H1 (cell line): ENCODE data around the gene ATG2B. TPM values are rescaled to one million over a fixed set of nuclear protein-coding genes. Genes with fewer than 3 reads are reported as not detected.

Source experiments
- CTCF ChIA-PET: fragments of 300-600 bp; sonication (Branson Sonifier 250); formaldehyde crosslinking; loops from one replicate; lab custom pipeline; 2021; ENCODE audit not compliant: partially characterized antibody; lab: Charles Lee
- POLR2A ChIA-PET: fragments of 300-600 bp; sonication (Branson Sonifier 250); formaldehyde crosslinking; loops from one replicate; lab custom pipeline; 2021; ENCODE audit warnings: inconsistent platforms; ENCODE audit not compliant: partially characterized antibody; lab: Charles Lee
- DNase-seq, 2 experiments: peaks; one replicate each; pipeline versions ENCODE4 v3.0.0 to v3.0.0-alpha.2; 2010 to 2022; ENCODE audit warnings: low spot score in 2 of 2, low read depth in 1 of 2, mixed read lengths in 1 of 2
- FAIRE-seq: peaks from 2 replicates; lab custom pipeline; 2011; peaks lifted over from hg19 to GRCh38; lab: Jason Lieb, UNC
- H2AFZ ChIP-seq: 2 replicates; pipeline ENCODE4 v1.8.1; 2012; ENCODE audit warnings: low read length, inconsistent platforms
- H2AK5ac ChIP-seq: 2 replicates; pipeline ENCODE4 v1.6.1; 2013; ENCODE audit warnings: low read depth, low read length
- H2BK120ac ChIP-seq: replicated peaks from 2 replicates; pipeline ENCODE3; 2013; ENCODE audit warnings: low read depth, low read length, inconsistent platforms
- H2BK12ac ChIP-seq: 2 replicates; pipeline ENCODE4 v1.6.1; 2013; ENCODE audit warnings: low read depth, low read length
- H2BK15ac ChIP-seq: 2 replicates; pipeline ENCODE4 v1.6.1; 2013; ENCODE audit warnings: low read length
- H2BK20ac ChIP-seq: 2 replicates; pipeline ENCODE4 v1.6.1; 2013; ENCODE audit warnings: low read length
- H2BK5ac ChIP-seq: 2 replicates; pipeline ENCODE4 v1.6.1; 2013; ENCODE audit warnings: low read depth, low read length
- H3K14ac ChIP-seq: 2 replicates; pipeline ENCODE4 v1.6.1; 2013; ENCODE audit warnings: inconsistent platforms; ENCODE audit not compliant: insufficient read length
- H3K18ac ChIP-seq: 2 replicates; pipeline ENCODE4 v1.6.1; 2013; ENCODE audit warnings: low read length; ENCODE audit errors: extremely low read depth
- H3K23ac ChIP-seq: 2 replicates; pipeline ENCODE4 v1.6.1; 2013; ENCODE audit warnings: inconsistent platforms; ENCODE audit not compliant: insufficient read length
- H3K23me2 ChIP-seq: 2 replicates; pipeline ENCODE4 v1.6.1; 2013; ENCODE audit warnings: low read depth, low read length
- H3K27ac ChIP-seq: 2 replicates; pipeline ENCODE4 v1.6.1; 2011; ENCODE audit warnings: low read depth, low read length, inconsistent platforms
- H3K27me3 ChIP-seq, 4 experiments: replicated peaks in 1 of 4; 1 replicate in 1 of 4; 2 replicates in 3 of 4; pipeline versions ENCODE4 v1.6.1 to v1.8.1; 2011 to 2013; ENCODE audit warnings: low read length in 3 of 4, mild to moderate bottlenecking in 3 of 4, inconsistent platforms in 2 of 4, mixed read lengths in 2 of 4, moderate library complexity in 1 of 4; ENCODE audit not compliant: control insufficient read depth in 3 of 4, insufficient read depth in 3 of 4; ENCODE audit errors: extremely low read depth in 1 of 4
- H3K36me3 ChIP-seq, 4 experiments: 2 replicates each; pipeline versions ENCODE4 v1.6.1 to v1.8.1; 2011 to 2013; ENCODE audit warnings: mild to moderate bottlenecking in 4 of 4, low read length in 3 of 4, moderate library complexity in 2 of 4, control low read depth in 1 of 4, inconsistent platforms in 1 of 4; ENCODE audit not compliant: insufficient read depth in 4 of 4, control insufficient read depth in 2 of 4
- H3K4ac ChIP-seq: replicated peaks from 2 replicates; pipeline ENCODE3; 2013; ENCODE audit warnings: low read length, low read depth, mixed read lengths, inconsistent platforms; ENCODE audit not compliant: insufficient read length
- H3K4me1 ChIP-seq, 4 experiments: replicated peaks in 1 of 4; 1 replicate in 1 of 4; 2 replicates in 3 of 4; pipeline versions ENCODE4 v1.6.1 to v1.8.1; 2011 to 2013; ENCODE audit warnings: low read length in 3 of 4, inconsistent platforms in 2 of 4, mixed read lengths in 1 of 4; ENCODE audit not compliant: insufficient read depth in 4 of 4, control insufficient read depth in 3 of 4
- H3K4me2 ChIP-seq, 2 experiments: 2 replicates each; pipeline versions ENCODE4 v1.6.1 to v1.8.1; 2011 to 2013; ENCODE audit warnings: low read depth in 2 of 2, low read length in 2 of 2, control low read depth in 1 of 2, inconsistent platforms in 1 of 2, mild to moderate bottlenecking in 1 of 2; ENCODE audit not compliant: insufficient read depth in 1 of 2
- H3K4me3 ChIP-seq, 4 experiments: fragments of 200-600, 300-600 bp in 1 of 4; sonication (generic), shearing (Covaris generic), sonication (Bioruptor Twin) in 1 of 4; 2 replicates each; pipeline versions ENCODE4 v1.5.1 to v1.8.1; 2011 to 2016; ENCODE audit warnings: low read length in 4 of 4, low read depth in 3 of 4, control low read depth in 2 of 4, inconsistent platforms in 2 of 4, mild to moderate bottlenecking in 2 of 4, mixed read lengths in 1 of 4, moderate library complexity in 1 of 4; ENCODE audit not compliant: insufficient read depth in 2 of 4; ENCODE audit errors: extremely low read depth in 1 of 4
- H3K56ac ChIP-seq: replicated peaks from 2 replicates; pipeline ENCODE3; 2013; ENCODE audit warnings: low read depth, mild to moderate bottlenecking, mixed read lengths, low read length, inconsistent platforms; ENCODE audit not compliant: insufficient read length
- H3K79me1 ChIP-seq: 2 replicates; pipeline ENCODE4 v1.6.1; 2013; ENCODE audit warnings: low read depth, low read length, control low read depth
- H3K79me2 ChIP-seq, 2 experiments: 2 replicates each; pipeline versions ENCODE4 v1.6.1 to v1.8.1; 2012 to 2013; ENCODE audit warnings: low read length in 2 of 2, mild to moderate bottlenecking in 2 of 2, inconsistent platforms in 1 of 2; ENCODE audit not compliant: insufficient read depth in 2 of 2, control insufficient read depth in 1 of 2
- H3K9ac ChIP-seq, 4 experiments: replicated peaks in 1 of 4; 1 replicate in 1 of 4; 2 replicates in 3 of 4; pipeline versions ENCODE4 v1.6.1 to v1.8.1; 2011 to 2013; ENCODE audit warnings: low read depth in 3 of 4, low read length in 3 of 4, control low read depth in 2 of 4, mild to moderate bottlenecking in 2 of 4, moderate library complexity in 2 of 4, inconsistent platforms in 1 of 4; ENCODE audit errors: extremely low read depth in 1 of 4
- H3K9me3 ChIP-seq, 2 experiments: 2 replicates each; pipeline versions ENCODE4 v1.6.1 to v1.8.1; 2012 to 2013; ENCODE audit warnings: mild to moderate bottlenecking in 2 of 2, moderate library complexity in 2 of 2, control low read depth in 1 of 2, inconsistent platforms in 1 of 2, low read depth in 1 of 2, low read length in 1 of 2, mixed read lengths in 1 of 2; ENCODE audit not compliant: insufficient read depth in 2 of 2
- H4K20me1 ChIP-seq, 2 experiments: replicated peaks in 1 of 2; 2 replicates each; pipeline versions ENCODE3 to v1.8.1; 2011 to 2013; ENCODE audit warnings: inconsistent platforms in 2 of 2, low read length in 2 of 2, mild to moderate bottlenecking in 1 of 2; ENCODE audit not compliant: insufficient read depth in 2 of 2, control insufficient read depth in 1 of 2
- H4K5ac ChIP-seq: 2 replicates; pipeline ENCODE4 v1.6.1; 2013; ENCODE audit warnings: low read length, low read depth, mixed read lengths, inconsistent platforms; ENCODE audit not compliant: insufficient read length
- H4K8ac ChIP-seq: 2 replicates; pipeline ENCODE4 v1.8.0; 2013; ENCODE audit warnings: mild to moderate bottlenecking, moderate library complexity, low read length, inconsistent platforms; ENCODE audit not compliant: insufficient read depth; ENCODE audit errors: extremely low read depth
- H4K91ac ChIP-seq: replicated peaks from 2 replicates; pipeline ENCODE3; 2013; ENCODE audit warnings: low read length, mixed read lengths, inconsistent platforms; ENCODE audit not compliant: insufficient read length
- RAD21 ChIP-seq, 2 experiments: IDR thresholded peaks in 1 of 2; conservative IDR thresholded peaks in 1 of 2; 2 replicates each; pipeline ENCODE4 v1.6.1; 2011; ENCODE audit warnings: low read depth in 2 of 2, low read length in 2 of 2, improper control_type of control experiment in 1 of 2, inconsistent platforms in 1 of 2, mild to moderate bottlenecking in 1 of 2, moderate library complexity in 1 of 2
- TBP ChIP-seq: IDR thresholded peaks from 2 replicates; pipeline ENCODE4 v1.6.1; 2011; ENCODE audit warnings: low read depth, low read length, improper control_type of control experiment
- WGBS, 2 experiments: shearing (Covaris generic) in 1 of 2; methylation state at CpG; one replicate each; pipeline versions ENCODE4 v1.1.6 to v1.1.7; 2013 to 2015; ENCODE audit warnings: low lambda C conversion rate in 2 of 2, mixed read lengths in 2 of 2, inconsistent platforms in 1 of 2, low coverage in 1 of 2, missing lambda C conversion rate in 1 of 2; ENCODE audit not compliant: insufficient replicate concordance in 2 of 2, insufficient coverage in 1 of 2, insufficient read length in 1 of 2; ENCODE audit errors: extremely low coverage in 1 of 2, missing lambda C conversion rate in 1 of 2; 5-methylcytosine and 5-hydroxymethylcytosine counted together
- polyA plus RNA-seq, 7 experiments: library from polyadenylated mRNA; depleted of rRNA in 3 of 7; stranded (reverse) in 5 of 7; unstranded in 2 of 7; fragments of >200 nt in 5 of 7; fragments of 200-250 nt in 2 of 7; gene quantifications; 1 replicate in 5 of 7; 2 replicates in 1 of 7; 4 replicates in 1 of 7; pipeline versions ENCODE4 v1.2.1 to v1.2.3, GENCODE V29; 2011 to 2013; ENCODE audit warnings: missing spikeins in 2 of 7, mixed read lengths in 2 of 7
- total RNA-seq: library from RNA; stranded (reverse); fragmentation: NEBNext Ultra II Directional; extraction: Animal tissue kit (Norgen Biotek cat#: 25700); gene quantifications from 2 replicates; pipeline ENCODE4 v1.2.1, GENCODE V29; 2021

Gene ATG2B
- total and polyA plus RNA-seq, 2 of the 8 experiments (the other 6 are each of a cell fraction or from before 2014, with no cell fraction given): 4.6 to 14.4 TPM

- Histone ChIP-seq H2BK20ac (no peak overlapping the region), H3K23ac (no peak overlapping the region), H2BK12ac (no peak overlapping the region), H4K8ac (no peak overlapping the region), H2BK120ac (no peak overlapping the region), H2AK5ac (no peak overlapping the region), H4K5ac (no peak overlapping the region)
- WGBS, 2 experiments: 87% methylated on average over 12 of the region's 12 CpGs; no CpG with 5 or more reads in 1 of the 2 experiments
- TF ChIP-seq TBP (no peak), RAD21 (IDR thresholded peaks at IDR 0.05 in 1 of 2, conservative IDR thresholded peaks at IDR 0.05 in 1 of 2; ENCODE audit: low read depth in 2 of 2, low read length in 2 of 2) (no peak)
- TF ChIP-seq, all 59 proteins: peak for 0
- H3K18ac ChIP-seq: no peak overlapping the region
- H4K91ac ChIP-seq: no peak overlapping the region
- no peak overlapping the region for H3K4me3 ChIP-seq
- H3K23me2 ChIP-seq: no peaks in the 10 kb centered on the region
- peaks cover 0 to 5% (median 0%) of the 10 kb centered on the region in 4 experiments; a peak in 1 of 7 replicates for H3K4me1 ChIP-seq
- H2AFZ ChIP-seq: no peak overlapping the region
- H3K9ac ChIP-seq: no peak overlapping the region
- H3K9me3 ChIP-seq: peaks cover 4 to 6% of the 10 kb centered on the region in 2 experiments; a peak in 2 of 4 replicates
- no peak overlapping the region for H2BK15ac ChIP-seq
- no peaks in the 10 kb centered on the region for H3K27me3 ChIP-seq
- H3K27ac ChIP-seq: no peak overlapping the region
- no peak for DNase-seq
- no peak overlapping the region for H3K14ac ChIP-seq
- ChIA-PET POLR2A (no interaction called here), CTCF (interaction anchor here (0.7 to 1.5 kb wide), 5 partner anchors 13 to 133 kb away, joined by 3 to 5 read pairs (median 4); no protein-coding TSS in a partner anchor)
- no peak overlapping the region for H3K56ac ChIP-seq
- no peak overlapping the region for H3K4ac ChIP-seq
- H4K20me1 ChIP-seq: no peaks in the 10 kb centered on the region
- H3K4me2 ChIP-seq: no peak overlapping the region
- FAIRE-seq: no peak
- no peaks in the 10 kb centered on the region for H3K79me2 ChIP-seq
- no peaks in the 10 kb centered on the region for H3K36me3 ChIP-seq
- H2BK5ac ChIP-seq: no peak overlapping the region
- H3K79me1 ChIP-seq: no peaks in the 10 kb centered on the region
Measured at GRCh38 chr14:96231526-96232130, 131.5 kb downstream of the ATG2B start.
